Glomerular visceral epithelial cell (primary cell): ENCODE measurements around the gene MRPL46.

ENCODE experiments used
- DNase-seq: peaks from one replicate; pipeline ENCODE4 v3.0.0-alpha.2; 2016; ENCODE audit errors: extremely low spot score

The MRPL46 gene

GRCh38 chr15:88467073-88467934, at the start of gene MRPL46, which contains the start of gene MRPS11:
Gene MRPL46, minus strand, starts transcription at chr15:88467388. Its CDS starts 11 bp downstream, at chr15:88467377.
Gene MRPS11, plus strand, starts transcription at chr15:88467708. Its CDS starts 10 bp downstream, at chr15:88467718.
- peak; percentile 88 for DNase-seq

- no peak for DNase-seq
Measured at GRCh38 chr15:88513195-88513594, 46.0 kb upstream of the MRPL46 start.

DNA sequence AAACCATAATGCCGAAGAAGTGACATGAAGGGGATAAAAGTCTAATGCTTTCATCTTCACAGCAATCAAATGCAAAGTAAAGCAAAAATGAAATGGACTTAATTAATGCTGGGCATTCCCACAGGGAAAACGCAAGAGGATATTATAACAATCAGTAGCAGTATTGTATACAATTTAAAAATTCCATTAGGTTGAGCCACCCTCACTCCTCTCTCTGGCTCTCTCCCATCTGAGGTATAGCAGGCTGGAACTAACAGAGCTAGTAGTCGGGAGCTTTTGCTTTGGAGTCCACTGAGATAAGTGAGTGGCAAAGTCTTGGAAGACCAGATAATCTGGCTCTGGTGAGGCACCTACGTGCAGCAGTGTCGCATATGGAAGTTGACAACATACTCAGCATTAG, 45.4 kb upstream of the MRPL46 start:
- DNase-seq: no peak

GRCh38 chr15:88512078-88512477, 44.9 kb upstream of the MRPL46 start:
- no peak for DNase-seq

- DNase-seq: no peak
Measured at GRCh38 chr15:88511161-88511560, 44.0 kb upstream of the MRPL46 start.

DNA sequence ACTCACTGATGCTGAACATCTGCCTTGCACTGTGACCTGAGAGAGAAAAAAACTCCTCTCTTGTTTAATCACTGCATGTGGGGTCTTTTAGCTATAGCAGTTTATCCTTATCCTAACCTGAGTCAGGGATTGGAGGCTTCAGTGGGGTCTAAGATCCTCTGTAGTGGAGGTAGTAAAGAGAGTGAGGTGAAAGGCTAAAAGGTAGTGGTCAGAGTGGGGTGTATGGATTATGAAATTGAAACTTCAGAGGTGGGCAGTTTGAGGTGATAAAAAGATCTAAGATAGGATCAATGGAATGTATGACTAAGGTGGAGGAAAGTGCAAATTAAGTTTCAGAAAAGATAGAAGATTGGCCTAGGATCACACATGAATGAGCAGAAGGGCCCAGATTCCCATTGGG, 42.8 kb upstream of the MRPL46 start:
- DNase-seq: no peak

GRCh38 chr15:88509321-88509720, 42.1 kb upstream of the MRPL46 start:
- DNase-seq: no peak

DNA sequence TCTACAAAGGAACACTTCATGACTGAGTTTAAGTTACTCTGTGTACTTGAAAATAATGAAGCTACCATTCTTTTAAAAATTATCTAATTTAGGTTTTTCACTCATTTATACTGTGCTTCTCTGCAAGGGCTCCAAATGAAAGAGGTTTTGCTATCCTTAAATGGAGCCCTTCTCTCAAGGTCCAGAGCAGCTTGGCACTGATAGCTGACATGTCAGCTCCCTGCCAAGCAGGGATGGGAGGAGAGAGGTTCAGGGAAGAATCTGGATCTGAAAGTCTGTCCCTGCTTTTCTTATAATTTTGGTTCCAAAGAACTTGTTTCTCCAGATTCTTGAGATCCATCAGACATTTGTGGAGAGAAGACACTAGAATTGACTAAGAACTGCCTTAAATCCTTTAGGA, 39.4 kb upstream of the MRPL46 start:
- no peak for DNase-seq

DNA sequence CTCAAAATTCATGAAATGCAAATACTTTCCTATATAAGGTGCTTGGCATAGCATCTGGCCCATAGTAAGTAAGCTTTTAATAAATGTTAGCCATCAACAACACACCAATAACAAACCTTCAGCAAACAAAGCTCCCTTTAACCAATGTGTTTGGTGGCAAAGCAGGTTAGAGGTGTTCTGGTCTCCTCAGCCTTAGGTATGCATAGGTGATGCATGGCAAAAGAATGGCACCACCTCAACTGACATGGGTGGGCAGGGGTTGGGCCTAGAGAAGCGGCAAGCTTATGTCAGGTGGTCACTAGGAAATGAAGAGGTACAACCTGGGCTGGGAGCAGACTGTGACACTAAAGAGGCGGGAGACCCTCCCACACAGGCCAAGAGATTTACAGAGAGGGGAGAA, 38.5 kb upstream of the MRPL46 start:
- no peak for DNase-seq

- no peak for DNase-seq
Measured at GRCh38 chr15:88504445-88504844, 37.3 kb upstream of the MRPL46 start.

DNA sequence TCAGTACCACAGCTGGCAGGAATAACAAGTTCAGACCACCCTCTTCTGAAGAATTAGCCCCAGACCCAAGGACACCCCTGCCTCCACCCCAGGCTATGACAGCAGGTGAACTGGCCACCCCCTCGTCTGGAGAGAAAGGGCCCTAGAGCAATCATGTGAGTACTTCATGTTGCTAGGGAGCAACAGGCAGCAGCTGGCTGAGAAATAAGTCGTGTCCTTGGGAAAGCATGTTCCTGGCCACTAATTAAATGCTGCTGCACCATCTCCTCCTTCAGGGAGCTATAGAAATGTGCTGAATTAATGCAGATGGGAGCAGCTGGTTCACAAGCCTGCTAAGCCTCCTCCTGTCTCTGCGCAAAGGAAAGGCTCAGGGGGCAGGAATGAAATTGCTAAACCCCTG, 31.8 kb upstream of the MRPL46 start:
- no peak for DNase-seq

- no peak for DNase-seq
Measured at GRCh38 chr15:88497109-88497765, 30.0 kb upstream of the MRPL46 start.

DNA sequence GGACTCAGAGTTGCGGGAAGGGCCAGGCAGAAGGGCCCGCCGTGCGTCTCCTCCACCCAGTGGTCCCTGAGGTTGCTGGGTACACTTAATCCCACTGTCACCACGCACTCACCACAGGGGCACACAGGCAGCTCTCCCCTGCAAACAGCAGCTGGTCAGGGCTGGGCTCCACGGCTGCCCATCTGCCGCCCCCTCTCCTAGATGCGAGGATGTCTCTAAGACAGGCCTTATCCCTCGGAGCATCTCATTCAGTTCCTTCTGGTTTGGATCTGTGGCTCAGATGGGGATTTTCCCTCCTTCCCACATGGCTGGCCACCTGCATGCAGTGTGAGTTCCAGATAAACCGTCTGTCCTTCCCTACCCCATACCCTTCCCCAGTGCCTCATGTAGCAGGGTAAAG, 26.7 kb upstream of the MRPL46 start:
- no peak for DNase-seq

DNA sequence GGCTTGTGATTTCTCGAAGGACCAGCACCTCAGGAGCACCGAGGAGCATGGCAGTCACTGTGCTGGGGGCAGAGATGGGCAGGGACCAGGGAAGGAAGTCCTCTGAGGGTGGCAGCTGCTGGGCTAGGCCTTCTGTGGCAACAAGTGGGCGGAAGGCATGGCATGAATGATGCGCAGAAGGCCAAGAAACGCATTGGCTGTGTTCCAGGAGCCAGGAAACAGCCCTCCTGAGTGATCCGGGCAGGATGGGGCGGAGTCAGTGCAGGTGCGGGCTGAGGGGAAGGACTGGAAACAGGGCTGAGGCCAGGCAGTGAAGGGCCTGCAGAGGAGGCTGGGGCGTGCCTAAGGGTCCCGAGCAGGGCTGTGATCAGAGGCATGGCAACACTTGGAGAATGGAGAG, 24.0 kb upstream of the MRPL46 start:
- DNase-seq: no peak

DNA sequence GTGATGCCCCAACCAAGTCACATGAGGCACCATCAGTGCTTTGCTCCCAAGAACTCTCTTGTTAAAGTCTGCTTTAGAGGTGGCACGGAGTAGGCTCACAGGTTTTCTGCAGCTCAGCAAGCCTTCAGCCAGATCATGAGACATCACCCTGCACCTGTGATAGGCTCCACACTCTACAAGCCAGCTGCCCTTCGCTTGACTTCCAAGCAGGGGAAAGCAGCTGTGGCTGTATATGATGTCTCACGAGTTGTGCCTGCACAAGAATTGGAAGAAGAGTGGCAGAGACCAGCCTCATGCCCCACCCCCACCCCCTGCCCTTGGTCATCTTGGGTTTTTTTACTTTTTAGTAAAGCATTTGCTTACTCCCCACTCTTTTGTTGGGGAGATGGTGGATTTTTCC, 22.8 kb upstream of the MRPL46 start:
- DNase-seq: no peak

DNA sequence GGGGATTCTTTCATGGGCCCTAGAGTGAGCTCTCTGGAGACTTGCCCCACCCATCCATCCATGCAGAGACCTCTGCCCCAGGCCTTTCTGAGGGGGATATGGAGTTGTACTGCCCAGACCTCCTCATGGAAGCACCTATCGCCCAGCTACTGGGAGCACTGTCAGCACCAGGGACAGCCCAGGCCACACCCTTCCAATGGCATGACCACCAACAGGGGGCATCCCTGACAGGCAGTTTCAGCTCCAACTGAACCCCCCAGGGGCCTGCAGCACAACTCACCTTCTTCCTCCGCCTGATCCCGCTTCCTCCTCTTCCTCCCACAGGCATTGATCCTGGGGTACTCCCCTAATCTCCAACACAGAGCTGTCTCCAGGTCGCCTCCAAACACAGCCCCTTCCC, 22.1 kb upstream of the MRPL46 start:
- DNase-seq: no peak

- no peak for DNase-seq
Measured at GRCh38 chr15:88487796-88488523, 20.8 kb upstream of the MRPL46 start.

- no peak for DNase-seq
Measured at GRCh38 chr15:88487178-88487795, 20.1 kb upstream of the MRPL46 start.

DNA sequence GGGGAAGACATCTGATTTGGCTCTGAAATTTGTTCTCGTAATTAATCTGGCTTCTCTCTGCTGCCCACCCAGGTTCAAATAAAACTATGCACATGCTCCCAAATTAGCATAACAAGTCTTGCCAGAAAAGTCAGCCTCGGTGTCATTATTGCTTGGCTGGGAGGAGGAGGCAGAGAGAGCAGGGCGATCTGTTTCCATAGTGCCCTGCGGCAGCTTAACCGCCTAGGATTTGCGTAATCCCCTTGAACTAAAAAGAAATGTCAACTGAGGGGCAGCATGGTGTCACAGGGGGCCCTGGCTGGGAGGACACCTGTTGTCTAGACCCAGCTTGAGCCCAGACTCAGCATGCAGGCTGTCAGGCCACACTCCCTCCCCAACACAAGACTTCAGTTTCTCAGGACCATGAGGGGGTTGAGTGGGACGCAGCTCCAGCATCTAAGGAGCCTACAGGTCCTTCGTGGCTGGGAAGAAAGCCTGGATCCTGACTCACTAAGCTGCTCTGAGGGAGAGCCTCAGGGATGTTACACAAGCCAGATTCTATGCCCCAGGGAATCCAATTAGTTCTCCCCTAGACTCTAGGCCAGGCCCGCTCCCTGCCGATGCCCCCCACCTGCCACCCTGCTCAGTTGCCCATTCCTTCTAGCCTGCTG, 17.6 kb upstream of the MRPL46 start:
- no peak for DNase-seq

DNA sequence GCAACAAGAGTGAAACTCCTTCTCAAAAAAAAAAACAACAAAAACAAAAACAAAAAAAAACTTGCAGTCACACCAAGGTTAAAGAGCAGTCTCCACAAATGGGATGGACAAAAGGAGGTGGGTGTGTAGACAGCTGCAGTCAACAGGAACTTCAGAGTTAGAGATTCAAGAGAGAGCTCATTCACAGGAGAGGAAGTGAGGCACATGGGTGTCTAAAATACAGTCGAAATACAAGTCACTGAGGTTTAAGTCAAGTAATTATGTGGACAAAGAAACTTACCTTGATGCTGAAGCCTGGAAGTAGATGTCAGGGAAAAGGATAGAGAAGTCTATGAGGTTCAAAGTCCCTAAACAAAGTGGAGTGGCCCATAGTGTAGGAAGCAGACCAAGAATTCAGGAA, 15.1 kb upstream of the MRPL46 start:
- no peak for DNase-seq

- DNase-seq: no peak
Measured at GRCh38 chr15:88480981-88481380, 13.8 kb upstream of the MRPL46 start.

DNA sequence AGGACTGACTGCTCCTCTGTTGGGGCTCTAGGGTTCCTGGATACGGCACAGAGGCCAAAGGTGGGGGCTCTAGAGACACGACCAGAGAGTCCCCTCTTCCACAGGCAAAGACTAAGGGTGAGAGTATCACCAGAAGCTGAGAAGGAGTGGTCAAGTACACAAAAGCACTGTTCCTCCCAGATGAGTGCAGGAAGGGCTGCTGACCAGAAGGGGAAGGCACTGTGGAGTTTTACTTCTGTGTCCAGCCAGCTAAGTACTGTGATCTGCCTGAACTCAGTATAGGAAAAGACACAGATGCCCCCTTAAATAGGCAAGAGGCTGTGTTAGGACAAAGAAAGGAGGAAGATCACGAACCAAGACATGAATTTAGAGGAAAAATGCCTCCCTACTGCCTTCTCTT, 12.0 kb upstream of the MRPL46 start:
- no peak for DNase-seq
